GM20000 (cell line): ENCODE data around the gene MATCAP1.
A peak's percentile ranks its signal among the peaks of the same experiment; 100 is the strongest.

Experiments used
- DNase-seq: peaks from one replicate; pipeline ENCODE4 v3.0.0; 2012; ENCODE audit warnings: low spot score
- TF ChIP-seq, protein P1 (sequence below): IDR thresholded peaks from 2 replicates; pipeline ENCODE4 v1.5.1; 2012; ENCODE audit warnings: mild to moderate bottlenecking, control low read depth; ENCODE audit errors: extremely low read depth, missing control alignments

MATCAP1 gene

DNA sequence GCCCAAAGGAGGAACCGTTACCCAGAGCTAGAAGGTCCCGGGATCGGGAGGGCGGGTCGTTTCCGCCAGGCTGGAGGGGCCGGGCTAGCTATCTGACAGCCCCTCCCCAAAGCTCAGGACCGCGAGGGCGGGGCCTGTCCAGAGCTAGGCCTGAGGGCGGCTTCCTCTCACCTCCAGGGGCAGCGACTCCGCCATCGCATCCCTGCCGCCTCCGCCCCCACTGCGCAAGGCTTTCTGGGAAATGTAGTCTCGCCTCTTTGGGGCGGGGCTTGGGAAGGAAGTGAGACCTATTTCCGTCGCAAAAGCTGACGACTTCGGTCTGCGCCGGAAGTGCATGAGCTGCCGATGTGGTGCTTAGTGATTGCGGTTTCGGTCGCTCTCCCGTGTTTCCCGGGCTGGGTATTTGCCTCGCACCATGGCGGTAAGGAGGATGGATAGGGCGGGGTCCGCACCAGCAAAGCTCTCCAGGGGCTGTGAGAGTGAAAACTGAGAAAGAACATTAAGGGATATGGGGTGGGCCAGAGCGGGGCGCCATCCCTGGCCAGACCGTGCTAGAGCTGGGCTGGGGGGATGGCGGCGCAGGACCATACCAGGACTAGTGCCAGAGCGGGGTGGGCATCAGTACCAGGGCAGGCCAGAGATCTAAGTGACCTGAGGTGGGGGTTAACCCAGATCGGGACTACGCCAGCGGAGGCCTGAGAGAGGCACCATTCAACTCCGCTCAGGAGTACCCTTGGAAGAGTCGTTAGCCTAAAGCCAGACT, 43.2 kb upstream of the MATCAP1 start, which contains the start of gene TMEM208:
Gene TMEM208, plus strand, starts transcription at position 327 of the 763 bp plus-strand sequence. Its CDS starts 89 bp downstream, at position 416.
- TF ChIP-seq, protein P1, sequence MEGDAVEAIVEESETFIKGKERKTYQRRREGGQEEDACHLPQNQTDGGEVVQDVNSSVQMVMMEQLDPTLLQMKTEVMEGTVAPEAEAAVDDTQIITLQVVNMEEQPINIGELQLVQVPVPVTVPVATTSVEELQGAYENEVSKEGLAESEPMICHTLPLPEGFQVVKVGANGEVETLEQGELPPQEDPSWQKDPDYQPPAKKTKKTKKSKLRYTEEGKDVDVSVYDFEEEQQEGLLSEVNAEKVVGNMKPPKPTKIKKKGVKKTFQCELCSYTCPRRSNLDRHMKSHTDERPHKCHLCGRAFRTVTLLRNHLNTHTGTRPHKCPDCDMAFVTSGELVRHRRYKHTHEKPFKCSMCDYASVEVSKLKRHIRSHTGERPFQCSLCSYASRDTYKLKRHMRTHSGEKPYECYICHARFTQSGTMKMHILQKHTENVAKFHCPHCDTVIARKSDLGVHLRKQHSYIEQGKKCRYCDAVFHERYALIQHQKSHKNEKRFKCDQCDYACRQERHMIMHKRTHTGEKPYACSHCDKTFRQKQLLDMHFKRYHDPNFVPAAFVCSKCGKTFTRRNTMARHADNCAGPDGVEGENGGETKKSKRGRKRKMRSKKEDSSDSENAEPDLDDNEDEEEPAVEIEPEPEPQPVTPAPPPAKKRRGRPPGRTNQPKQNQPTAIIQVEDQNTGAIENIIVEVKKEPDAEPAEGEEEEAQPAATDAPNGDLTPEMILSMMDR = no peak
- DNase-seq = peak; percentile 98

DNA sequence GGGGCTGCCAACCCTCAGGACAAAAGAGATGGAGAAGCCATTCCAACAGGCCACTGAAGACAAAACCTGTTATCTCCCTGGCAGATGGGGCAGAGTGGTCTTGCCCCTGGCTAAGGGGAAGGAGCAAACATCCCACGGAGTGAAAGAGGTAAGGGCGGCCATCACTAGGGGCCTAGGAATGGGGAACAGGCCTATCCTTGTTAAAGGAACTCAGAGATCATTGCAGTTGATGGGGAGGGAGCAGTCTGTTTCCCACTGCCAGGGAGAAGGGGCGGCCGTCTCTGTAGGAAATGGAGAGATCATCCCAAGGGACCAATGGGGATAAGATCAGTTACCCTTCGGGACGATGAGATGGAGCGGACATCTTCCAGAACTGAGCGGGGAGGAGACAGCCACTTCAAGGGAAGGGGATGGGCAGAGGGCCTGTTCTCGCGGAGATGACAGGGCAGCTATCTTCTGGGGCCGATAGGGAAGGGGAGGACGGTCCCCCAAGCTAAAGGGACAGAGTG, 42.6 kb upstream of the MATCAP1 start:
- TF ChIP-seq, protein P1 = no peak
- no peak for DNase-seq

DNA sequence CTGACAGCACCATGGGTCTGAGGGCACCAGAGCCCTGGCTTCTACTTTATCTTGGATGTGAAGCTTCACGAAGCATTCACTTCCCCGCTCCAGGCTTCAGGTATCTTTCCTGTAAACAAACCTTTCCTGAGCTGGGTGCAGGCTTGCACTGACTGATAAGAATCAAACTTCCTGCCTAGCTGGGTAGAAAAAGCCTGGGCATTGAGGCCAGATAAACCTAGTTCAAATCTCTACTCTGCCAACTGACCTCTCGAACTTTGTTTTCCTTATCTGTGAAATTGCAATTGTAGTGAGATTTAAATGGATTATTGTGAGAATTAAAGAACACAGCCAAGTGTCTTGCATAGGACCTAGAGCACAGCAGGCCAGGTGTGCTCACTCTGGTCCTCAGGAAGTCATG, 40.2 kb upstream of the MATCAP1 start:
- TF ChIP-seq, protein P1 = no peak
- DNase-seq = no peak

DNA sequence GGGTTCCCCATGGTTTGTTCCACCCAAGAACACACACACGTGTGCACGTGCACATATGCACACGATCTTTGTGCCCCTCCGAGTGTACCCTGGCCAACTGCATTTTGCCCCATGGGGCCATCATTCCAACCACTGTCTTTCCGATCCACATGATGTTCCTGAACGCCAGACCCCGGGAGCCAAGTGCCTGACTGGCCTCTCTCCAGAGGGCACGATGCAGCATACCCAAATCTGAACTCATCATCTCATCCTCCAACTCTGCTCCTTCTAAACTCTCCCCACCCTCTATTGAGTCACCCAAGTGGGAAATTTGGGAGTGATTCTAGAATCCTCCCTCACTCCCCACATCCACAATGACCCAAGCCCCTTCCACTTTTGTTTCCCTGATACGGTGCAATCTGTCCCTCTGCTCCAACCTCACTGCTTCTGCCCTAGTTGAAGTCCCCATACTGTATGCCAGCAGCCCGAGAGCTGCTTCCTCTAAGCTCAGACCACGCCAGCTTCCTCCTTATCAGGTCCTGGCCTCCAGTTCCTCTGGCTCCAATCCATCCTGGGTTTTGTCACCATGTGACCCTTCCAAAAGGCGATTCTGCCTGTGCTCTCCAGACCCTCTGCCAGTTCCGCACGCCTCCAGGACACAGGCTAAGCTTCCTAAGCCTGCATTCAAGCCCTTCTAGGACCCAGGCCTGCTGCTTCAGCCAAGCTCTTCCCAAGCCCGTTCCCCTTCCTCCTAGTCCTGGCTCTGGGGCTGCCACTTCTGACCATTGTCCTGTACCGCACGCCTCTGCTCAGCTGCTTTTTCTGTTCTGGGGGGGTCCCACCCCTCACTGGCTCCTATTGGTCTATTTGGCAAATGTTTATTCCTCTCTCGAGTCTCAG, 33.1 kb upstream of the MATCAP1 start:
- TF ChIP-seq, protein P1 = no peak
- DNase-seq = no peak

DNA sequence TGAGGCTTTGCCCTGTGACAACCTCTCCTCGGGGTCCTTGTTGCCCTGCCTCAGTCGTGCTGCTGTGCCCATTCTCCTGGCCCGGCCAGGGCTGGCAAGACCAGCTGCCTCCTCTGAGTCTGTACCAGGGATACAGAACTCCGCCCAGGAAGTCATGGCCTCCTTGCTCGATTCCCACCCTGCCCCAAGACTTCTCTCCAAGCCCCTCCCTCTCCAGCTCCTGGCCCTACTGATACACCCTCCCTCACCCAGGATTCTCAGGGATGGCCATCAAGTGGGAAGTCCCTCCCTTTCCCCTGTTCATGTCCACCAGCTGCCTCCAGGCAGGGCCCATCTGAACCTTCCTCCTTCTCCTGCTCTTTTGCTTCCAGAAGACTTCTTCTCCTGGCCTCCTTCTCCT, 31.9 kb upstream of the MATCAP1 start:
- TF ChIP-seq, protein P1 = no peak
- DNase-seq = no peak

DNA sequence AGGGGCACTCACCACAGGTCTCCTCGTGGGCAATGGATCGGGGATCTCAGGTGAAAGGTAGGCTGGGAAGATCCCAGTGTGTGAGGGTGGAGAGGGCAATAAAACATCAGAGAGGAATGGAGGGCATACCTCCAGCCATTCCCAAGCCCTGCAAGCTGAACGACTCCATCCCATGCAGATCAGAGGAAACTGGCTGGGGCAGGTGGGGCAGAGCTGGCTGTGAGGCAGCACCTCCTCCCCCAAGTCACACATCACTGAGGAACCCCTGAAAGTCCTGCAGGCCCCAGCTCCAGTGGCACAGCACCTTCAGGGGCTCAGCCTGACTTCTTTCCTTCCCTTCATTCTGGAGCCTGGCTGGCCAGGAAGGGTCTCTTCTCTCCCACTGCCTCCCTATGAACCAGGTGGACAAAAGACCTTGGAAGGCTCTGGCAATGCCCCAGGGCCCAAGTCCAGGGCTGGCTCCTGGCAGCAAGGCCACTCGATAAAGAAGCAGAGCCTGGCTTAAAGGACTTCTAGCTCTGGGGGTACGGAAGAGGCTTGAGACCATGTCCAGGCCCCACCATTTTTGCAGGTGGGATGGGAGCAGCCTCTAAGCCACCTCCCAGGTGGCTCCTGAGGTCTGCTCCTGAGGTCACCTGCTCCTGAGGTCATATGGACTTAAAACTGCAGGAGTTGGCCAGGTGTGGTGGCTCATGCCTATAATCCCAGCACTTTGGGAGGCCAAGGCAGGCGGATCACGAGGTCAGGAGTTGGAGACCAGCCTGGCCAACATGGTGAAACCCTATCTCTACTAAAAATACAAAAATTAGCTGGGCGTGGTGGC, 29.6 kb upstream of the MATCAP1 start:
- no peak for DNase-seq
- TF ChIP-seq, protein P1 = no peak
